K562 (cell line): Measurements from ENCODE around the gene UBE2V1. TPM values are rescaled to one million over a fixed set of nuclear protein-coding genes. Genes with fewer than 3 reads are reported as not detected.

Experiments used
- ATAC-seq: fragments of 200-7000 bp; cut with Tn5 transposase; 3 replicates; pipeline ENCODE4 v1.9.1; 2020; ENCODE audit warnings: moderate library complexity
- BruUV-seq: library from RNA; stranded (reverse); fragments of 400-500 nt; replicated peaks from 2 replicates; lab custom pipeline; 2021; lab: Mats Ljungman, UMichigan
- CTCF ChIA-PET: fragments of 300-600 bp; formaldehyde crosslinking; extraction: SDS; loops from one replicate; lab custom pipeline; 2021; ENCODE audit warnings: low intra/inter-chr PET ratio; lab: Yijun Ruan, JAX
- POLR2A ChIA-PET: fragments of 300-600, 350-650 bp; sonication (Branson Sonifier 250); formaldehyde crosslinking; extraction: SDS; loops from one replicate; lab custom pipeline; 2021; ENCODE audit warnings: antibody characterized with exemption, inconsistent platforms; lab: Yijun Ruan, JAX
- DNase-seq, 4 experiments: peaks; one replicate each; pipeline versions ENCODE4 v3.0.0 to v3.0.0-alpha.2; 2011 to 2018; ENCODE audit warnings: low spot score in 3 of 4, mixed read lengths in 3 of 4; ENCODE audit errors: extremely low read depth in 1 of 4
- FAIRE-seq: peaks from 2 replicates; lab custom pipeline; 2011; peaks lifted over from hg19 to GRCh38; lab: Jason Lieb, UNC
- H2AFZ ChIP-seq: 2 replicates; pipeline ENCODE4 v1.6.0; 2011; ENCODE audit warnings: low read depth, low read length, control low read depth, inconsistent platforms
- H3K27ac ChIP-seq: fragments of 200-600 bp; 3 replicates; pipeline ENCODE4 v1.8.0; 2011; ENCODE audit warnings: low read depth, mild to moderate bottlenecking, control low read depth, inconsistent platforms, low read length, moderate library complexity, mixed read lengths; ENCODE audit errors: extremely low read depth
- H3K27me3 ChIP-seq, 2 experiments: fragments of 300-600 bp in 1 of 2; 2 replicates in 1 of 2; 3 replicates in 1 of 2; pipeline versions ENCODE4 v1.6.0 to v1.8.0; 2011; ENCODE audit warnings: inconsistent platforms in 2 of 2, low read length in 2 of 2, mild to moderate bottlenecking in 1 of 2, mixed read lengths in 1 of 2, moderate library complexity in 1 of 2; ENCODE audit not compliant: control insufficient read depth in 2 of 2, insufficient read depth in 2 of 2
- H3K36me3 ChIP-seq: fragments of 300-600 bp; 3 replicates; pipeline ENCODE4 v1.8.0; 2011; ENCODE audit warnings: mild to moderate bottlenecking, low read length, inconsistent platforms; ENCODE audit not compliant: control insufficient read depth, insufficient read depth
- H3K4me1 ChIP-seq, 2 experiments: fragments of 200-600 bp in 1 of 2; replicated peaks in 1 of 2; 2 replicates in 1 of 2; 3 replicates in 1 of 2; pipeline versions ENCODE4 v1.5.1 to v1.8.0; 2011; ENCODE audit warnings: inconsistent platforms in 2 of 2, low read length in 2 of 2, mild to moderate bottlenecking in 1 of 2, mixed read lengths in 1 of 2, moderate library complexity in 1 of 2; ENCODE audit not compliant: control insufficient read depth in 2 of 2, insufficient read depth in 2 of 2
- H3K4me2 ChIP-seq: 2 replicates; pipeline ENCODE4 v1.6.1; 2011; ENCODE audit warnings: low read length, control low read depth, inconsistent platforms, mixed read lengths; ENCODE audit not compliant: insufficient read depth
- H3K4me3 ChIP-seq: fragments of 200-600 bp; sonication (generic), shearing (Covaris generic); 2 replicates; pipeline ENCODE4 v1.5.1; 2016; ENCODE audit warnings: control low read depth, inconsistent platforms
- H3K79me2 ChIP-seq: fragments of 200-600 bp; 3 replicates; pipeline ENCODE4 v1.8.0; 2011; ENCODE audit warnings: low read length, inconsistent platforms; ENCODE audit not compliant: control insufficient read depth, insufficient read depth
- H3K9ac ChIP-seq, 2 experiments: 2 replicates each; pipeline versions ENCODE4 v1.6.0 to v1.6.1; 2011; ENCODE audit warnings: low read depth in 2 of 2, low read length in 2 of 2, control low read depth in 1 of 2, inconsistent platforms in 1 of 2, mild to moderate bottlenecking in 1 of 2, mixed read lengths in 1 of 2; ENCODE audit not compliant: insufficient read depth in 1 of 2
- H3K9me1 ChIP-seq: one replicate; pipeline ENCODE4 v1.6.0; 2011; ENCODE audit warnings: inconsistent platforms, mild to moderate bottlenecking, low read length, moderate library complexity; ENCODE audit not compliant: control insufficient read depth, insufficient read depth
- H3K9me3 ChIP-seq: replicated peaks from 2 replicates; pipeline ENCODE4 v1.5.1; 2011; ENCODE audit warnings: low read depth, low read length, inconsistent platforms; ENCODE audit not compliant: control insufficient read depth, insufficient read depth
- H4K20me1 ChIP-seq: replicated peaks from 2 replicates; pipeline ENCODE4 v1.6.1; 2011; ENCODE audit warnings: low read length, inconsistent platforms, mixed read lengths; ENCODE audit not compliant: control insufficient read depth, insufficient read depth
- KAT2B ChIP-seq: IDR thresholded peaks from one replicate; pipeline ENCODE4 v1.6.1; 2012; ENCODE audit warnings: low read depth, mild to moderate bottlenecking, control low read depth, inconsistent platforms, low read length, moderate library complexity
- NFIC ChIP-seq: fragments of 450-650 bp; IDR thresholded peaks from 2 replicates; pipeline ENCODE4 v1.6.1; 2017; ENCODE audit warnings: mild to moderate bottlenecking, inconsistent platforms
- PTTG1 ChIP-seq: fragments of 450-650 bp; IDR thresholded peaks from 2 replicates; pipeline ENCODE4 v1.6.1; 2016; ENCODE audit warnings: low read depth, mild to moderate bottlenecking, missing genetic modification characterization, missing compliant biosample characterization
- SRSF7 ChIP-seq: fragments of 200-400 bp; formaldehyde crosslinking; optimal IDR thresholded peaks from 2 replicates; pipeline ENCODE3; 2017; ENCODE audit warnings: mild to moderate bottlenecking, low read depth, low read length
- STAT5A ChIP-seq: IDR thresholded peaks from 2 replicates; pipeline ENCODE4 v1.6.1; 2012; ENCODE audit warnings: low read length, inconsistent platforms, borderline replicate concordance
- ZNF764 ChIP-seq: fragments of 250-450 bp; sonication (Bioruptor Pico); IDR thresholded peaks from 2 replicates; pipeline ENCODE4 v1.4.0; 2020; ENCODE audit warnings: low read depth, mild to moderate bottlenecking, moderate library complexity
- WGBS: fragments of 100-300 bp; shearing (Covaris generic); methylation state at CpG from one replicate; pipeline ENCODE4 v1.1.6; 2016; ENCODE audit warnings: low coverage, mixed read lengths; ENCODE audit not compliant: insufficient coverage; ENCODE audit errors: missing lambda C conversion rate; 5-methylcytosine and 5-hydroxymethylcytosine counted together
- in situ Hi-C: fragments of 300-500 bp; cut with MboI; formaldehyde crosslinking; loops from 4 replicates; pipeline ENCODE4 v1.15.0; 2018; ENCODE audit warnings: inconsistent platforms, mixed read lengths
- intact Hi-C: fragments of 100-400 bp; cut with micrococcal nuclease; formaldehyde crosslinking; loops from 2 replicates; pipeline ENCODE4 v1.14.2; 2022
- polyA plus RNA-seq, 8 experiments: library from polyadenylated mRNA; depleted of rRNA in 4 of 8; stranded (reverse) in 5 of 8; unstranded in 3 of 8; fragments of >200 nt; fragmentation: Nextera tagmentation in 2 of 8; fragmentation: Illumina TruSeq in 1 of 8; extraction: Ambion mirVana in 2 of 8; extraction: Trizol in 1 of 8; gene quantifications; 2 replicates each; pipeline versions ENCODE4 v1.2.1 to v1.2.3, GENCODE V29; 2011 to 2014; ENCODE audit warnings: inconsistent platforms in 1 of 8, missing spikeins in 1 of 8
- total RNA-seq, 7 experiments: library from RNA; depleted of rRNA in 6 of 7; stranded (reverse); fragments of >200 nt in 6 of 7; fragmentation: Illumina TruSeq in 2 of 7; extraction: Trizol in 2 of 7; gene quantifications; 2 replicates each; pipeline versions ENCODE4 v1.2.1 to v1.2.3, GENCODE V29; 2011 to 2021; ENCODE audit warnings: low replicate concordance in 1 of 7
- TF ChIP-seq, protein P1 (sequence below): fragments of 200-800 bp; sonication (Bioruptor generic); IDR thresholded peaks from 2 replicates; pipeline ENCODE4 v1.6.1; 2017; ENCODE audit warnings: missing genetic modification characterization, missing compliant biosample characterization

UBE2V1 gene
- total and polyA plus RNA-seq, 9 of the 15 experiments (the other 6 are each of a cell fraction or from before 2014, with no cell fraction given), result 93.0 to 357 (median 119) TPM

- H3K9me3 ChIP-seq, result no peaks in the 10 kb centered on the region
- WGBS, result 87% methylated on average over 3 of the region's 3 CpGs
- POLR2A ChIA-PET, result interaction anchor here (0.6 to 5.3 kb wide), 4 partner anchors 9 to 197 kb away, joined by 3 to 51 read pairs (median 4); partner anchors contain the start of gene UBE2V1
- CTCF ChIA-PET, result no interaction called here
- H2AFZ ChIP-seq, result no peak overlapping the region
- intact Hi-C loops (no loop called here), in situ Hi-C loops (no loop called here)
- TF ChIP-seq, protein P1, sequence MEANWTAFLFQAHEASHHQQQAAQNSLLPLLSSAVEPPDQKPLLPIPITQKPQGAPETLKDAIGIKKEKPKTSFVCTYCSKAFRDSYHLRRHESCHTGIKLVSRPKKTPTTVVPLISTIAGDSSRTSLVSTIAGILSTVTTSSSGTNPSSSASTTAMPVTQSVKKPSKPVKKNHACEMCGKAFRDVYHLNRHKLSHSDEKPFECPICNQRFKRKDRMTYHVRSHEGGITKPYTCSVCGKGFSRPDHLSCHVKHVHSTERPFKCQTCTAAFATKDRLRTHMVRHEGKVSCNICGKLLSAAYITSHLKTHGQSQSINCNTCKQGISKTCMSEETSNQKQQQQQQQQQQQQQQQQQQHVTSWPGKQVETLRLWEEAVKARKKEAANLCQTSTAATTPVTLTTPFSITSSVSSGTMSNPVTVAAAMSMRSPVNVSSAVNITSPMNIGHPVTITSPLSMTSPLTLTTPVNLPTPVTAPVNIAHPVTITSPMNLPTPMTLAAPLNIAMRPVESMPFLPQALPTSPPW (CRISPR knock-in tag), result no peak
- TF ChIP-seq PTTG1 (tag) (no peak), ZNF764 (no peak), STAT5A (no peak), KAT2B (no peak), SRSF7 (no peak), NFIC (no peak)
- no peaks in the 10 kb centered on the region for H3K27me3 ChIP-seq
- H3K9me1 ChIP-seq, result peaks cover 7% of the 10 kb centered on the region
- peaks cover 13 to 36% of the 10 kb centered on the region in 2 experiments for H3K4me1 ChIP-seq
- H3K4me3 ChIP-seq, result no peak overlapping the region
- no TSS peak for BruUV-seq
- DNase-seq (no peak), ATAC-seq (no peak), FAIRE-seq (no peak)
- H3K36me3 ChIP-seq, result peaks cover 59% of the 10 kb centered on the region
- H3K27ac ChIP-seq, result no peak overlapping the region
- peaks cover 90% of the 10 kb centered on the region for H3K79me2 ChIP-seq
- H3K4me2 ChIP-seq, result no peak overlapping the region
- no peak overlapping the region for H3K9ac ChIP-seq
- peaks cover 20% of the 10 kb centered on the region for H4K20me1 ChIP-seq
These were observed 16.7 kb downstream of the UBE2V1 start for GRCh38 chr20:50096237-50096636.
